C4-2B (cell line): ENCODE results near the gene SMIM1.

ENCODE experiments used
- CTCF ChIP-seq: fragments of 450-650 bp; conservative IDR thresholded peaks from 2 replicates; pipeline ENCODE4 v1.5.1; 2017; ENCODE audit warnings: mild to moderate bottlenecking
- ZFX ChIP-seq: fragments of 450-650 bp; IDR thresholded peaks from 2 replicates; pipeline ENCODE4 v1.6.1; 2017

- no peak for TF ChIP-seq CTCF
- TF ChIP-seq ZFX: no peak
These were observed 35.8 kb upstream of the SMIM1 start for GRCh38 chr1:3736708-3737107.
